Retinal pigment epithelial cell (primary cell): ENCODE results near the gene PAXX.

Experiments used
- DNase-seq: peaks from one replicate; pipeline ENCODE4 v3.0.0-alpha.2; 2010; ENCODE audit warnings: low read depth
- H3K4me3 ChIP-seq: 2 replicates; pipeline ENCODE4 v1.5.1; 2011; ENCODE audit warnings: mild to moderate bottlenecking, low read length, control low read depth, moderate library complexity
- CTCF ChIP-seq: conservative IDR thresholded peaks from 2 replicates; pipeline ENCODE4 v1.5.1; 2011; ENCODE audit warnings: low read depth, low read length, control low read depth, inconsistent platforms

PAXX gene

GRCh38 chr9:136963751-136964150 is 28.5 kb upstream of the PAXX start:
- DNase-seq: no peak
- H3K4me3 ChIP-seq: no peak overlapping the region
- TF ChIP-seq CTCF: no peak

- H3K4me3 ChIP-seq: no peak overlapping the region
- no peak for TF ChIP-seq CTCF
- no peak for DNase-seq
Observed at GRCh38 chr9:136964171-136964689, 28.0 kb upstream of the PAXX start.

- TF ChIP-seq CTCF: no peak
- H3K4me3 ChIP-seq: no peak overlapping the region
- no peak for DNase-seq
Observed at GRCh38 chr9:136964833-136965422, 27.3 kb upstream of the PAXX start.

GRCh38 chr9:136965771-136966484 is 26.3 kb upstream of the PAXX start:
- no peak for DNase-seq
- TF ChIP-seq CTCF: no peak
- peak overlapping the region; percentile 4 for H3K4me3 ChIP-seq

GRCh38 chr9:136968333-136969127 is 23.7 kb upstream of the PAXX start:
- no peak overlapping the region for H3K4me3 ChIP-seq
- TF ChIP-seq CTCF: no peak
- no peak for DNase-seq

- H3K4me3 ChIP-seq: no peak overlapping the region
- DNase-seq: no peak
- TF ChIP-seq CTCF: no peak
Observed at GRCh38 chr9:136969150-136969549, 23.1 kb upstream of the PAXX start.
